Measurements from ENCODE around the gene SLC6A9. TPM values are rescaled to one million over a fixed set of nuclear protein-coding genes. Genes with fewer than 3 reads are reported as not detected.

SLC6A9 gene
- total RNA-seq, 1 donor, result 25.9 TPM

GRCh38 chr1:43982808-43983207 lies 48.5 kb downstream of the SLC6A9 start:
- TF ChIP-seq, protein P1, sequence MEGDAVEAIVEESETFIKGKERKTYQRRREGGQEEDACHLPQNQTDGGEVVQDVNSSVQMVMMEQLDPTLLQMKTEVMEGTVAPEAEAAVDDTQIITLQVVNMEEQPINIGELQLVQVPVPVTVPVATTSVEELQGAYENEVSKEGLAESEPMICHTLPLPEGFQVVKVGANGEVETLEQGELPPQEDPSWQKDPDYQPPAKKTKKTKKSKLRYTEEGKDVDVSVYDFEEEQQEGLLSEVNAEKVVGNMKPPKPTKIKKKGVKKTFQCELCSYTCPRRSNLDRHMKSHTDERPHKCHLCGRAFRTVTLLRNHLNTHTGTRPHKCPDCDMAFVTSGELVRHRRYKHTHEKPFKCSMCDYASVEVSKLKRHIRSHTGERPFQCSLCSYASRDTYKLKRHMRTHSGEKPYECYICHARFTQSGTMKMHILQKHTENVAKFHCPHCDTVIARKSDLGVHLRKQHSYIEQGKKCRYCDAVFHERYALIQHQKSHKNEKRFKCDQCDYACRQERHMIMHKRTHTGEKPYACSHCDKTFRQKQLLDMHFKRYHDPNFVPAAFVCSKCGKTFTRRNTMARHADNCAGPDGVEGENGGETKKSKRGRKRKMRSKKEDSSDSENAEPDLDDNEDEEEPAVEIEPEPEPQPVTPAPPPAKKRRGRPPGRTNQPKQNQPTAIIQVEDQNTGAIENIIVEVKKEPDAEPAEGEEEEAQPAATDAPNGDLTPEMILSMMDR (IDR thresholded peaks at IDR 0.05; ENCODE audit: insufficient read depth, low read length), result no peak
- no peak for DNase-seq (ENCODE audit: low read depth)
- H3K4me3 ChIP-seq (ENCODE audit: low read depth, low read length), result no peak overlapping the region

GRCh38 chr1:43982241-43982640 lies 49.0 kb downstream of the SLC6A9 start:
- no peak for DNase-seq (ENCODE audit: low read depth)
- TF ChIP-seq, protein P1 (IDR thresholded peaks at IDR 0.05; ENCODE audit: insufficient read depth, low read length), result no peak
- no peak overlapping the region for H3K4me3 ChIP-seq (ENCODE audit: low read depth, low read length)

DNA sequence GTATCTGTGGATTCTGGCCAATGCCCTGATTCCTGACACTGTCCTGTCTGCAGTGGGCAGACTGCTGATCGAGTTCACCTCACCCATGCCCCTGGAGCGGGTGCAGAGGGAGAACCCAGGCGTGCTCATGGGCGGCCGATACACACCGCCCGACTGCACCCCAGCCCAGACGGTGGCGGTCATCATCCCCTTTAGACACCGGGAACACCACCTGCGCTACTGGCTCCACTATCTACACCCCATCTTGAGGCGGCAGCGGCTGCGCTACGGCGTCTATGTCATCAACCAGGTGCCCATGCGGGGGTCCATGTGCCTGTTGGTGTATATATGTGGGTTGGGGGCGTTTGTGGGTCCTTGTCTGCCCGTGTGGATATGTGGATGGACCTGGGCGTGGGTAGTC lies 49.6 kb downstream of the SLC6A9 start:
- TF ChIP-seq, protein P1 (IDR thresholded peaks at IDR 0.05; ENCODE audit: insufficient read depth, low read length), result no peak
- DNase-seq (ENCODE audit: low read depth), result no peak
- no peak overlapping the region for H3K4me3 ChIP-seq (ENCODE audit: low read depth, low read length)

- TF ChIP-seq, protein P1 (IDR thresholded peaks at IDR 0.05; ENCODE audit: insufficient read depth, low read length), result no peak
- no peak for DNase-seq (ENCODE audit: low read depth)
- H3K4me3 ChIP-seq (ENCODE audit: low read depth, low read length), result no peak overlapping the region
Observed at GRCh38 chr1:43981135-43981491, 50.1 kb downstream of the SLC6A9 start.

GRCh38 chr1:43980255-43981134 lies 50.8 kb downstream of the SLC6A9 start:
- TF ChIP-seq, protein P1 (IDR thresholded peaks at IDR 0.05; ENCODE audit: insufficient read depth, low read length), result no peak
- peak; percentile 32 for DNase-seq (ENCODE audit: low read depth)
- H3K4me3 ChIP-seq (ENCODE audit: low read depth, low read length), result peak overlapping the region; percentile 74

- peak overlapping the region; percentile 74 for H3K4me3 ChIP-seq (ENCODE audit: low read depth, low read length)
- TF ChIP-seq, protein P1 (IDR thresholded peaks at IDR 0.05; ENCODE audit: insufficient read depth, low read length), result no peak
- peak; percentile 52 for DNase-seq (ENCODE audit: low read depth)
Observed at GRCh38 chr1:43979528-43980254, 51.6 kb downstream of the SLC6A9 start.

Measured in fibroblast of the aortic adventitia (primary cell).